22Rv1 (cell line): Measurements from ENCODE around the gene RTP3.

Experiments
- CTCF ChIP-seq: fragments of 450-650 bp; IDR thresholded peaks from 2 replicates; pipeline ENCODE4 v1.5.1; 2017; ENCODE audit warnings: mild to moderate bottlenecking
- ZFX ChIP-seq: fragments of 450-650 bp; IDR thresholded peaks from 2 replicates; pipeline ENCODE4 v1.6.1; 2017; ENCODE audit warnings: antibody characterized with exemption, borderline replicate concordance

GRCh38 chr3:46490338-46491084 is 7.3 kb upstream of the RTP3 start:
- TF ChIP-seq CTCF (no peak), ZFX (no peak)
